GM13976 (cell line): ENCODE measurements around the gene IGFBP4.

Experiments used
- DNase-seq: peaks from one replicate; pipeline ENCODE4 v3.0.0; 2012; ENCODE audit warnings: low spot score
- in situ Hi-C: fragments of 300-500 bp; cut with MboI; formaldehyde crosslinking; loops from one replicate; pipeline ENCODE4 v1.12.0; 2022; ENCODE audit warnings: low sequenced_read_pairs, mixed read lengths, inconsistent platforms; ENCODE audit not compliant: unreplicated experiment
- TF ChIP-seq, protein P1 (sequence below): IDR thresholded peaks from 2 replicates; pipeline ENCODE4 v1.5.1; 2012; ENCODE audit warnings: borderline replicate concordance, mild to moderate bottlenecking; ENCODE audit not compliant: insufficient read depth; ENCODE audit errors: extremely low read depth, missing control alignments, control extremely low read depth

Gene IGFBP4

DNA sequence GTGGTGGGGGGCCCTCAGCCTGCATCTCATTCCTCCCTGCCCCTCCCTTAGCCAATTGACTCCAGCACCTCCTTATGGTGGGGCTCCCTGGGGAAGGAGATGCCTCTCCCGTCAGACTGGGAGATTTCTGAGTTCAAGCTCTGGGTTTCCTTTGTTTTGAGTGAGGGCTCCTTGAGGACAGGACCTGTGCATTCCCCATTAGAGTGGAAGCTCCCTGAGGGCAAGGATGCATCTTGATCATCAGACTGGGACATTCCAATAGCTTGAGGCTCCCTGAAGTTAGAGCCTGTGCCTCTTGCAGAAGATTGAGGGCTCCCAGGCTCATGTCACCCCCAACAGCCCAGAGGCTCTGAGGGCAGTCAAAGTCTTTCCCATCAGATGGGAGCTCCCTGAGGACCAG is 34.5 kb downstream of the IGFBP4 start:
- TF ChIP-seq, protein P1, sequence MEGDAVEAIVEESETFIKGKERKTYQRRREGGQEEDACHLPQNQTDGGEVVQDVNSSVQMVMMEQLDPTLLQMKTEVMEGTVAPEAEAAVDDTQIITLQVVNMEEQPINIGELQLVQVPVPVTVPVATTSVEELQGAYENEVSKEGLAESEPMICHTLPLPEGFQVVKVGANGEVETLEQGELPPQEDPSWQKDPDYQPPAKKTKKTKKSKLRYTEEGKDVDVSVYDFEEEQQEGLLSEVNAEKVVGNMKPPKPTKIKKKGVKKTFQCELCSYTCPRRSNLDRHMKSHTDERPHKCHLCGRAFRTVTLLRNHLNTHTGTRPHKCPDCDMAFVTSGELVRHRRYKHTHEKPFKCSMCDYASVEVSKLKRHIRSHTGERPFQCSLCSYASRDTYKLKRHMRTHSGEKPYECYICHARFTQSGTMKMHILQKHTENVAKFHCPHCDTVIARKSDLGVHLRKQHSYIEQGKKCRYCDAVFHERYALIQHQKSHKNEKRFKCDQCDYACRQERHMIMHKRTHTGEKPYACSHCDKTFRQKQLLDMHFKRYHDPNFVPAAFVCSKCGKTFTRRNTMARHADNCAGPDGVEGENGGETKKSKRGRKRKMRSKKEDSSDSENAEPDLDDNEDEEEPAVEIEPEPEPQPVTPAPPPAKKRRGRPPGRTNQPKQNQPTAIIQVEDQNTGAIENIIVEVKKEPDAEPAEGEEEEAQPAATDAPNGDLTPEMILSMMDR: no peak
- no peak for DNase-seq
- in situ Hi-C loops: no loop called here

DNA sequence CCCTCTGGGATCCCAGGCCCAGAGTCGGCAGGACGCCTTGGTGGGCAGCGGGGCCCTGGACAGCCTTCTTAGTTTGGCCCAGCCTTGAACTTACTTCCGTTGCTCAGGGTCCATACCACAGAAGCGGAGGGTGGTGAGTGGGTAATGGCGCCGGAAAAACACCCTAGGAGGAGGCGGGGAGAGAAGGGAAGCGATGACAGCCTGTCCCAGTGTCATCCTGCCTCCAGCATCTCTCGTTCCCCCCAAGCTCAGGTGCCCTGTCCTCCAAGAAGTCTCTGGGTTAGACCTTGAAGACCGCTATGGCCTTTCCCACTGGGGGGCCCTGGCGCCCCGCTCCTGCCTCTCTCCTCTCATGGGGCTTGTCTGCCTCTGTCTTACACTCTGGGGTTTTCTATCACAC is 35.2 kb downstream of the IGFBP4 start:
- in situ Hi-C loops: no loop called here
- TF ChIP-seq, protein P1: no peak

DNA sequence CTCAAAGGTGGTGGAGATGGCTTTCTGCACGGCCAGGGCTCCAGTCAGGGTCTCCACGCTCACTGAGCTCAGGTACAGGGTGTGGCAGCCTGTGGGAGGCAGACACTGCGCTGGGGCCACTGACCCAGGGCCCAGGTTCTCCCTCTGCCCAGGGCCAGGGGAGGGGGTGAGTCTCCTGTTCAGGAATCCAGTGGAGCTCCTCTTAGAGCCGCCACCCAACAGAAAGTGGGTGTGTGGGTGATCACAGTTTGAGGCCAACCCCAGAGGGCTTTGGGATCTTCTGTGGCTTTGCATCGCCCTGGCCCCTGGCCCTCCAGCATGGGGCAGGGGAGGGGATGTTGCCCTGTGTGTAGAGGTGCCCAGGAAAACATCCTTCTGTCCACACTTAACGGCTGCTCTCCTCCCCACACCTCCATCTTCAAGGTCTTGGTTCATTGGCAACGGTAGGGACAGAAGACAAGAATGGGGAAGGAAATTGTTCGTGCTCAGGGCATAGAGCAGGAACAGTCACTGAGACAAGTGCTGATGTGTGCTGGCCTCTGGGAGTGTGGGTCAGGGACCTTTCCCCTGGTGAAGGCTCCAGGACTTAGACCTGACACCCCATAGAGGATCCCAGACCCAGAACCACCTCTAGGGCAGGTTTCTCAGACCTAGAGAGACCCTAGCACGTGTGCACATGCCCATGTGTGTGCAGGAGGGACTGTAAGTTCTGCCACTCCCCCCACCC is 36.7 kb downstream of the IGFBP4 start:
- in situ Hi-C loops: no loop called here
- TF ChIP-seq, protein P1: no peak
- DNase-seq: no peak

More for the DNA sequence above, 35.2 kb downstream of the IGFBP4 start:
- no peak for DNase-seq

DNA sequence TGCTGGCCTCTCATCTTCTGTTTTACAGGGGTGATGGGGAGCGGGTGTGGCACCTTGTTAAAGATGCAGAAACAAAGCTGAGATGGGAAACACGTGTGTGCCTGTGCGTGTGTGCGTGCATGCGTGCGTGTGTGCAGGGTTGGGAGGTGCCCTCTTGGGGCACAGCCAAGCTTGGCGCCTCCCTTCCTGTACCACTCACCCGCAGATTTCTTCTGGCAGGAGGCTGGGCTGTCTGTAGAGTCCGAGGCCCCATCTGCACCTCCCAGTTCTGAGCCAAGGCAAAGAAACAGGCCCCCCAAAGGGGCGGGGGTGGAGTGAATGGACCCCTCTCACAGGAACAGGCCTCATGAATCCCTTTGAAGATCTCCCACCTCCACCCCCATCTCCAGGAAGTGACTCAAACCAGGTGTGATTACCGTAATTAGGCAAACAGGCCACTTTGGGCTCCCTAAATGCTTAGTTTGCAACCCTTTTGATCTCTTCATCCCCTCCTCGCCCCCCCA is 37.3 kb downstream of the IGFBP4 start:
- in situ Hi-C loops: no loop called here
- TF ChIP-seq, protein P1: no peak
- peak; percentile 72 for DNase-seq

DNA sequence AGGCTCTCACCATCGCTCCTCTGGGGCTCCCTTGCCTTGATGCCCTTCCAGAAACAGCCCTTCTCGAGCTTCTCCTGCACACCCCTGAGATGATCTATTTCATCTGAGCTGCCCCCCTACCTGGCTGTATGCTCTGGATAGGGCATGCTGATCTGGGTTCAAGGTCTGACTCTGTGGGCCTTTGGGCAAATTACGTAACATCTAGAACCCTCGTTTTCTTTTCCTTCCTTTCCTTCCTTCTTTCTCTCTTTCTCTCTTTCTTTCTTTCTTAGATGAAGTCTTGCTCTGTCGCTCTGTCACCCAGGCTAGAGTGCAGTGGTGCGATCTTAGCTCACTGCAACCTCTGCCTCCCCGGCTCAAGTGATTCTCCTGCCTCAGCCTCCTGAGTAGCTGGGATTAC is 37.9 kb downstream of the IGFBP4 start:
- TF ChIP-seq, protein P1: no peak

DNA sequence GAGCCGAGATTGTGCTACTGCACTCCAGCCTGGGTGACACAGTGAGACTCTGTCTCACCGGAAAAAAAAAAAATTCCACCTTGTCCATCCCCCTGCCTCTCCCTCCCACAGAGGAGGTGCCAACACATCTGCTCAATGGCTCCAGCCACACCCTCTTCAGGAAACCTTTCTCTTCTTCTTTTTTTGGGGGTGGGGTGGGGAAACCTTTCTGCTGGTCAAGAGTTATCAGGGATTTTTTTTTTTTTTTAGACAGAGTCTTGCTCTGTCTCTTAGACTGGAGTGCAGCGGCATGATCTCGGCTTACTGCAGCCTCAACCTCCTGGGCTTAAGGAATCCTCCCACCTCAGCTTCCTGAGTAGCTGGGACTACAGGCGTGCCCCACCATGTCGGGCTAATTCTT is 39.5 kb downstream of the IGFBP4 start:
- TF ChIP-seq, protein P1: no peak
- no peak for DNase-seq
- in situ Hi-C loops: no loop called here

More for the DNA sequence above, 37.9 kb downstream of the IGFBP4 start:
- in situ Hi-C loops: no loop called here
- DNase-seq: no peak
